Left ventricle myocardium inferior (tissue), 1 donor: ENCODE data around the gene NHP2. TPM values are rescaled to one million over a fixed set of nuclear protein-coding genes. Genes with fewer than 3 reads are reported as not detected.

ENCODE experiments used
- DNase-seq: peaks from one replicate; pipeline ENCODE4 v3.0.0-alpha.2; 2020
- H3K27ac ChIP-seq: fragments of 200-600 bp; replicated peaks from 2 replicates; pipeline ENCODE4 v1.8.0; 2021
- H3K27me3 ChIP-seq: fragments of 200-600 bp; 2 replicates; pipeline ENCODE4 v1.8.0; 2021; ENCODE audit warnings: low read depth
- H3K36me3 ChIP-seq: fragments of 200-600 bp; 2 replicates; pipeline ENCODE4 v1.8.0; 2021
- H3K4me1 ChIP-seq: fragments of 200-600 bp; 2 replicates; pipeline ENCODE4 v1.8.0; 2021
- H3K4me3 ChIP-seq: fragments of 200-600 bp; 2 replicates; pipeline ENCODE4 v1.8.0; 2021; ENCODE audit warnings: mild to moderate bottlenecking, moderate library complexity
- H3K9me3 ChIP-seq: fragments of 200-600 bp; replicated peaks from 2 replicates; pipeline ENCODE4 v1.8.0; 2021
- CTCF ChIP-seq: fragments of 200-600 bp; IDR thresholded peaks from 2 replicates; pipeline ENCODE4 v1.8.0; 2021; ENCODE audit warnings: antibody characterized with exemption, mild to moderate bottlenecking, borderline replicate concordance
- intact Hi-C: fragments of 100-400 bp; cut with micrococcal nuclease; formaldehyde crosslinking; loops from one replicate; pipeline ENCODE4 v1.11.0; 2022
- total RNA-seq: library from RNA; stranded (reverse); fragmentation: NEBNext Ultra II Directional; extraction: Animal tissue kit (Norgen Biotek cat#: 25700); gene quantifications from one replicate; pipeline ENCODE4 v1.2.1, GENCODE V29; 2021
- donor health status: DM: no; HTN: yes; CAD: no; lungs with severe emphysema.

NHP2 gene
- total RNA-seq, 1 donor from 2014 or later, result 78.1 TPM

- Histone ChIP-seq H3K36me3 (no peaks in the 10 kb centered on the region), H3K27ac (no peak overlapping the region), H3K4me3 (no peak overlapping the region), H3K27me3 (peaks cover 3% of the 10 kb centered on the region), H3K4me1 (no peaks in the 10 kb centered on the region), H3K9me3 (no peaks in the 10 kb centered on the region)
- intact Hi-C loops, result no loop called here
- no peak for TF ChIP-seq CTCF
- no peak for DNase-seq
Measured at GRCh38 chr5:178174456-178174855, 20.8 kb upstream of the NHP2 start.

- Histone ChIP-seq H3K9me3 (no peaks in the 10 kb centered on the region), H3K36me3 (no peaks in the 10 kb centered on the region), H3K4me3 (no peak overlapping the region), H3K27me3 (peaks cover 26% of the 10 kb centered on the region), H3K27ac (no peak overlapping the region), H3K4me1 (no peaks in the 10 kb centered on the region)
- TF ChIP-seq CTCF, result no peak
- intact Hi-C loops, result no loop called here
- no peak for DNase-seq
Measured at GRCh38 chr5:178170455-178170854, 16.8 kb upstream of the NHP2 start.

GRCh38 chr5:178165581-178165980 lies 11.9 kb upstream of the NHP2 start:
- peak overlapping the region; percentile 29 for H3K4me3 ChIP-seq
- no peak overlapping the region for H3K27ac ChIP-seq
- peaks cover 62% of the 10 kb centered on the region for H3K27me3 ChIP-seq
- H3K36me3 ChIP-seq, result no peaks in the 10 kb centered on the region
- H3K4me1 ChIP-seq, result peaks cover 8% of the 10 kb centered on the region
- H3K9me3 ChIP-seq, result no peaks in the 10 kb centered on the region
- intact Hi-C loops, result loop anchor here (2.0 kb wide), 1 partner anchor 89 kb away; no protein-coding TSS in a partner anchor
- DNase-seq, result no peak
- TF ChIP-seq CTCF, result no peak

GRCh38 chr5:178163772-178164735 lies 10.4 kb upstream of the NHP2 start:
- H3K36me3 ChIP-seq, result no peaks in the 10 kb centered on the region
- peaks cover 8% of the 10 kb centered on the region for H3K4me1 ChIP-seq
- H3K27ac ChIP-seq, result no peak overlapping the region
- peaks cover 57% of the 10 kb centered on the region for H3K27me3 ChIP-seq
- intact Hi-C loops, result loop anchor here (2.0 kb wide), 1 partner anchor 87 kb away; no protein-coding TSS in a partner anchor
- peak overlapping the region; percentile 30 for H3K4me3 ChIP-seq
- peak; percentile 79 for DNase-seq
- H3K9me3 ChIP-seq, result no peaks in the 10 kb centered on the region
- TF ChIP-seq CTCF, result peak; percentile 100

GRCh38 chr5:178162481-178162880 lies 8.8 kb upstream of the NHP2 start:
- H3K27me3 ChIP-seq, result peaks cover 47% of the 10 kb centered on the region
- no peak for DNase-seq
- intact Hi-C loops, result no loop called here

More at GRCh38 chr5:178162481-178162880, 8.8 kb upstream of the NHP2 start:
- no peak overlapping the region for H3K4me3 ChIP-seq
- no peak overlapping the region for H3K27ac ChIP-seq
- no peaks in the 10 kb centered on the region for H3K9me3 ChIP-seq
- H3K36me3 ChIP-seq, result no peaks in the 10 kb centered on the region
- peaks cover 8% of the 10 kb centered on the region for H3K4me1 ChIP-seq
- no peak for TF ChIP-seq CTCF
